ENCODE measurements around the gene CEP350.

The CEP350 gene

GRCh38 chr1:180155182-180155682 lies 200.6 kb downstream of the CEP350 start:
- DNase-seq (ENCODE audit: low read depth in 2 of 2): peak in 1 of 2 donors; percentile 15

GRCh38 chr1:180156201-180156600 lies 201.6 kb downstream of the CEP350 start:
- DNase-seq (ENCODE audit: low read depth in 2 of 2): no peak

GRCh38 chr1:180156631-180157091 lies 202.1 kb downstream of the CEP350 start:
- DNase-seq (ENCODE audit: low read depth in 2 of 2): no peak

- no peak for DNase-seq (ENCODE audit: low read depth in 2 of 2)
Observed at GRCh38 chr1:180157108-180157507, 202.5 kb downstream of the CEP350 start.

GRCh38 chr1:180157576-180158057 lies 203.0 kb downstream of the CEP350 start:
- no peak for DNase-seq (ENCODE audit: low read depth in 2 of 2)

GRCh38 chr1:180158149-180159147 lies 203.8 kb downstream of the CEP350 start:
- no peak for DNase-seq (ENCODE audit: low read depth in 2 of 2)

- DNase-seq (ENCODE audit: low read depth in 2 of 2): no peak
Observed at GRCh38 chr1:180160357-180160756, 205.7 kb downstream of the CEP350 start.

GRCh38 chr1:180163041-180163440 lies 208.4 kb downstream of the CEP350 start:
- DNase-seq (ENCODE audit: low read depth in 2 of 2): no peak

Data from activated CD4-positive, alpha-beta T cell treated with anti-CD3 and anti-CD28 coated beads for 24 hours (primary cell).